HepG2 (cell line): ENCODE data around the gene TMEM184C. TPM values are rescaled to one million over a fixed set of nuclear protein-coding genes. Genes with fewer than 3 reads are reported as not detected.

Experiments used
- AKNA ChIP-seq: sonication (generic); formaldehyde crosslinking; IDR thresholded peaks from 2 replicates; pipeline ENCODE4 v1.4.0; 2020; ENCODE audit warnings: missing genetic modification reagents, borderline replicate concordance
- ELF3 ChIP-seq: IDR thresholded peaks from 2 replicates; pipeline ENCODE4 v1.6.1; 2016; ENCODE audit warnings: missing genetic modification reagents, missing compliant biosample characterization
- KMT2A ChIP-seq: sonication (generic); formaldehyde crosslinking; IDR thresholded peaks from 2 replicates; pipeline ENCODE4 v1.4.0; 2020; ENCODE audit warnings: missing genetic modification reagents
- MEIS2 ChIP-seq: sonication (generic); formaldehyde crosslinking; IDR thresholded peaks from 2 replicates; pipeline ENCODE4 v1.9.0; 2021; ENCODE audit warnings: mild to moderate bottlenecking, missing genetic modification reagents
- MLXIP ChIP-seq: sonication (generic); formaldehyde crosslinking; IDR thresholded peaks from 2 replicates; pipeline ENCODE4 v1.9.0; 2021; ENCODE audit warnings: missing genetic modification reagents, borderline replicate concordance
- REST ChIP-seq, 2 experiments: IDR thresholded peaks; 2 replicates each; pipeline ENCODE4 v1.6.1; 2011 to 2012; ENCODE audit warnings: low read length in 2 of 2, borderline replicate concordance in 1 of 2, low read depth in 1 of 2, mild to moderate bottlenecking in 1 of 2, moderate library complexity in 1 of 2
- TP53 ChIP-seq: sonication (generic); formaldehyde crosslinking; conservative IDR thresholded peaks from 2 replicates; pipeline ENCODE4 v1.4.0; 2020; ENCODE audit warnings: missing genetic modification reagents
- ZNF354B ChIP-seq: sonication (generic); formaldehyde crosslinking; IDR thresholded peaks from 2 replicates; pipeline ENCODE4 v1.8.0; 2022; ENCODE audit warnings: mild to moderate bottlenecking, missing genetic modification reagents
- polyA plus RNA-seq, 8 experiments: library from polyadenylated mRNA; depleted of rRNA in 3 of 8; stranded (reverse) in 7 of 8; unstranded in 1 of 8; fragments of >200 nt; fragmentation: Illumina TruSeq in 4 of 8; extraction: Trizol in 4 of 8; gene quantifications; 2 replicates each; pipeline versions ENCODE4 v1.2.1 to v1.2.3, GENCODE V29; 2011 to 2016; ENCODE audit warnings: low read depth in 4 of 8, missing spikeins in 1 of 8, mixed read lengths in 1 of 8; ENCODE audit not compliant: insufficient read depth in 1 of 8
- total RNA-seq, 5 experiments: library from RNA; depleted of rRNA; stranded (reverse); fragments of >200 nt; fragmentation: Illumina TruSeq; extraction: Trizol; gene quantifications; 2 replicates each; pipeline ENCODE4 v1.2.3, GENCODE V29; 2016; ENCODE audit warnings: low read depth in 1 of 5
- TF ChIP-seq, protein P1 (sequence below): sonication (generic); formaldehyde crosslinking; IDR thresholded peaks from 2 replicates; pipeline ENCODE4 v1.5.1; 2020; ENCODE audit warnings: mild to moderate bottlenecking, missing genetic modification reagents, moderate library complexity

Gene TMEM184C
- total and polyA plus RNA-seq, 2 of the 13 experiments (the other 11 are each of a cell fraction or from before 2014, with no cell fraction given) = 13.9 to 26.1 TPM

GRCh38 chr4:147683717-147684700, 66.8 kb downstream of the TMEM184C start, which contains the start of gene PRMT9 (continued):
- no peak for TF ChIP-seq REST (IDR thresholded peaks at IDR 0.05; ENCODE audit: borderline replicate concordance in 1 of 2, low read depth in 1 of 2, low read length in 2 of 2)
- no peak for TF ChIP-seq ZNF354B (CRISPR knock-in tag)
- peak; percentile 81 for TF ChIP-seq TP53 (CRISPR knock-in tag)
- TF ChIP-seq MEIS2 (CRISPR knock-in tag) = peak; percentile 85; the same call in 1 of the 2 replicates
- peak; percentile 86; the same call in 1 of the 2 replicates for TF ChIP-seq KMT2A (CRISPR knock-in tag)
- TF ChIP-seq MLXIP = 0 out of 2 replicates have a peak, but pooled peaks have one; percentile 32
- TF ChIP-seq, protein P1, sequence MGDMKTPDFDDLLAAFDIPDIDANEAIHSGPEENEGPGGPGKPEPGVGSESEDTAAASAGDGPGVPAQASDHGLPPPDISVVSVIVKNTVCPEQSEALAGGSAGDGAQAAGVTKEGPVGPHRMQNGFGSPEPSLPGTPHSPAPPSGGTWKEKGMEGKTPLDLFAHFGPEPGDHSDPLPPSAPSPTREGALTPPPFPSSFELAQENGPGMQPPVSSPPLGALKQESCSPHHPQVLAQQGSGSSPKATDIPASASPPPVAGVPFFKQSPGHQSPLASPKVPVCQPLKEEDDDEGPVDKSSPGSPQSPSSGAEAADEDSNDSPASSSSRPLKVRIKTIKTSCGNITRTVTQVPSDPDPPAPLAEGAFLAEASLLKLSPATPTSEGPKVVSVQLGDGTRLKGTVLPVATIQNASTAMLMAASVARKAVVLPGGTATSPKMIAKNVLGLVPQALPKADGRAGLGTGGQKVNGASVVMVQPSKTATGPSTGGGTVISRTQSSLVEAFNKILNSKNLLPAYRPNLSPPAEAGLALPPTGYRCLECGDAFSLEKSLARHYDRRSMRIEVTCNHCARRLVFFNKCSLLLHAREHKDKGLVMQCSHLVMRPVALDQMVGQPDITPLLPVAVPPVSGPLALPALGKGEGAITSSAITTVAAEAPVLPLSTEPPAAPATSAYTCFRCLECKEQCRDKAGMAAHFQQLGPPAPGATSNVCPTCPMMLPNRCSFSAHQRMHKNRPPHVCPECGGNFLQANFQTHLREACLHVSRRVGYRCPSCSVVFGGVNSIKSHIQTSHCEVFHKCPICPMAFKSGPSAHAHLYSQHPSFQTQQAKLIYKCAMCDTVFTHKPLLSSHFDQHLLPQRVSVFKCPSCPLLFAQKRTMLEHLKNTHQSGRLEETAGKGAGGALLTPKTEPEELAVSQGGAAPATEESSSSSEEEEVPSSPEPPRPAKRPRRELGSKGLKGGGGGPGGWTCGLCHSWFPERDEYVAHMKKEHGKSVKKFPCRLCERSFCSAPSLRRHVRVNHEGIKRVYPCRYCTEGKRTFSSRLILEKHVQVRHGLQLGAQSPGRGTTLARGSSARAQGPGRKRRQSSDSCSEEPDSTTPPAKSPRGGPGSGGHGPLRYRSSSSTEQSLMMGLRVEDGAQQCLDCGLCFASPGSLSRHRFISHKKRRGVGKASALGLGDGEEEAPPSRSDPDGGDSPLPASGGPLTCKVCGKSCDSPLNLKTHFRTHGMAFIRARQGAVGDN (CRISPR knock-in tag) = peak; percentile 97
- TF ChIP-seq AKNA = no peak; the same call in 1 of the 2 replicates
- peak; percentile 83 for TF ChIP-seq ELF3 (CRISPR knock-in tag)
